Loucy (cell line): ENCODE data around the gene KBTBD4.

ENCODE experiments used
- CTCF ChIP-seq: fragments of 200-600 bp; sonication (generic); conservative IDR thresholded peaks from 2 replicates; pipeline ENCODE4 v1.5.1; 2014; ENCODE audit warnings: mild to moderate bottlenecking, antibody characterized with exemption, low read length
- EZH2phosphoT487 ChIP-seq: fragments of 200-600 bp; IDR thresholded peaks from 2 replicates; pipeline ENCODE4 v1.6.1; 2018; ENCODE audit warnings: antibody characterized with exemption, mild to moderate bottlenecking, moderate library complexity, borderline replicate concordance

GRCh38 chr11:47531666-47532065 lies 47.1 kb downstream of the KBTBD4 start:
- TF ChIP-seq CTCF, result no peak
- no peak for TF ChIP-seq EZH2phosphoT487
